HS-5 (cell line): ENCODE results near the gene OR52D1.

Experiments used
- DNase-seq: peaks from one replicate; pipeline ENCODE4 v3.0.0-alpha.2; 2012; ENCODE audit warnings: low read depth

OR52D1 gene

GRCh38 chr11:5488385-5488784, at the start of gene OR52D1:
Gene OR52D1, plus strand, starts transcription at chr11:5488685. Its CDS starts 22 bp downstream, at chr11:5488707.
- no peak for DNase-seq

- DNase-seq = no peak
These were observed 47.1 kb upstream of the OR52D1 start, which contains the start of gene OR51I1 for GRCh38 chr11:5441414-5441813. Gene OR51I1, minus strand, starts transcription at chr11:5441514. Its CDS starts 0 bp downstream, at chr11:5441514.

- no peak for DNase-seq
These were observed 44.6 kb upstream of the OR52D1 start for GRCh38 chr11:5443835-5444393.

GRCh38 chr11:5449023-5449422, 39.5 kb upstream of the OR52D1 start, which contains the start of gene OR51I2:
Gene OR51I2, plus strand, starts transcription at chr11:5449323. Its CDS starts 4,166 bp downstream, at chr11:5453489.
- DNase-seq = no peak

- DNase-seq = no peak
These were observed 39.1 kb upstream of the OR52D1 start for GRCh38 chr11:5449432-5449831.

- DNase-seq = no peak
These were observed 27.4 kb upstream of the OR52D1 start for GRCh38 chr11:5460983-5461621.

- DNase-seq = no peak
These were observed 21.0 kb upstream of the OR52D1 start for GRCh38 chr11:5467527-5467926.

GRCh38 chr11:5473921-5474320, 14.6 kb upstream of the OR52D1 start:
- no peak for DNase-seq

- DNase-seq = peak; percentile 14
These were observed 12.2 kb upstream of the OR52D1 start for GRCh38 chr11:5476186-5476819.

GRCh38 chr11:5486003-5486402, 2.5 kb upstream of the OR52D1 start:
- DNase-seq = no peak

- DNase-seq = no peak
These were observed 2.1 kb upstream of the OR52D1 start for GRCh38 chr11:5486421-5486820.

- DNase-seq = no peak
These were observed 414 bp downstream of the OR52D1 start for GRCh38 chr11:5488798-5489399.

GRCh38 chr11:5489576-5490357, 1.3 kb downstream of the OR52D1 start:
- peak; percentile 22 for DNase-seq

GRCh38 chr11:5499671-5500070, 11.2 kb downstream of the OR52D1 start:
- no peak for DNase-seq

GRCh38 chr11:5500393-5500801, 11.9 kb downstream of the OR52D1 start:
- no peak for DNase-seq

GRCh38 chr11:5504403-5504921, 16.0 kb downstream of the OR52D1 start:
- DNase-seq = no peak

- DNase-seq = no peak
These were observed 17.0 kb downstream of the OR52D1 start for GRCh38 chr11:5505363-5506048.

- DNase-seq = no peak
These were observed 18.9 kb downstream of the OR52D1 start for GRCh38 chr11:5507177-5507932.

- no peak for DNase-seq
These were observed 19.4 kb downstream of the OR52D1 start for GRCh38 chr11:5507933-5508305.

GRCh38 chr11:5508605-5509004, 20.1 kb downstream of the OR52D1 start:
- no peak for DNase-seq

GRCh38 chr11:5509803-5510202, 21.3 kb downstream of the OR52D1 start, which contains the start of gene UBQLN3:
Gene UBQLN3, minus strand, starts transcription at chr11:5509957. Its CDS starts 399 bp downstream, at chr11:5509558.
- DNase-seq = no peak
